ENCODE data around the gene RALGAPA2. TPM values are rescaled to one million over a fixed set of nuclear protein-coding genes. Genes with fewer than 3 reads are reported as not detected.

The RALGAPA2 gene
- total RNA-seq, 1 donor from 2014 or later, result 30.3 TPM

GRCh38 chr20:20497242-20497978 is 215.0 kb downstream of the RALGAPA2 start:
- H3K4me1 Mint-ChIP-seq (ENCODE audit: unreplicated experiment), result peaks cover 5% of the 10 kb centered on the region

GRCh38 chr20:20495729-20496503 is 216.5 kb downstream of the RALGAPA2 start:
- peaks cover 3% of the 10 kb centered on the region for H3K27me3 Mint-ChIP-seq (ENCODE audit: unreplicated experiment)
- H3K9me3 Mint-ChIP-seq (ENCODE audit: unreplicated experiment), result peaks cover 3% of the 10 kb centered on the region
- no peak overlapping the region for H3K4me3 Mint-ChIP-seq (ENCODE audit: unreplicated experiment)
- H3K36me3 Mint-ChIP-seq (ENCODE audit: low read depth, unreplicated experiment), result peaks cover 7% of the 10 kb centered on the region
- no peak for TF ChIP-seq CTCF (IDR thresholded peaks at IDR 0.05; ENCODE audit: unreplicated experiment)
- DNase-seq (ENCODE audit: low spot score), result no peak
- H3K27ac Mint-ChIP-seq (ENCODE audit: unreplicated experiment), result no peak overlapping the region
- H3K4me1 Mint-ChIP-seq (ENCODE audit: unreplicated experiment), result peaks cover 16% of the 10 kb centered on the region

More at GRCh38 chr20:20497242-20497978, 215.0 kb downstream of the RALGAPA2 start:
- H3K36me3 Mint-ChIP-seq (ENCODE audit: low read depth, unreplicated experiment), result peaks cover 4% of the 10 kb centered on the region
- H3K27me3 Mint-ChIP-seq (ENCODE audit: unreplicated experiment), result peaks cover 3% of the 10 kb centered on the region
- TF ChIP-seq CTCF (IDR thresholded peaks at IDR 0.05; ENCODE audit: unreplicated experiment), result no peak
- no peaks in the 10 kb centered on the region for H3K9me3 Mint-ChIP-seq (ENCODE audit: unreplicated experiment)
- no peak overlapping the region for H3K4me3 Mint-ChIP-seq (ENCODE audit: unreplicated experiment)
- no peak overlapping the region for H3K27ac Mint-ChIP-seq (ENCODE audit: unreplicated experiment)
- no peak for DNase-seq (ENCODE audit: low spot score)

- H3K27ac Mint-ChIP-seq (ENCODE audit: unreplicated experiment), result no peak overlapping the region
- no peak for TF ChIP-seq CTCF (IDR thresholded peaks at IDR 0.05; ENCODE audit: unreplicated experiment)
- H3K36me3 Mint-ChIP-seq (ENCODE audit: low read depth, unreplicated experiment), result peaks cover 7% of the 10 kb centered on the region
- no peak overlapping the region for H3K4me3 Mint-ChIP-seq (ENCODE audit: unreplicated experiment)
- H3K4me1 Mint-ChIP-seq (ENCODE audit: unreplicated experiment), result peaks cover 16% of the 10 kb centered on the region
- H3K9me3 Mint-ChIP-seq (ENCODE audit: unreplicated experiment), result peaks cover 3% of the 10 kb centered on the region
- DNase-seq (ENCODE audit: low spot score), result no peak
- peaks cover 3% of the 10 kb centered on the region for H3K27me3 Mint-ChIP-seq (ENCODE audit: unreplicated experiment)
These were observed 218.7 kb downstream of the RALGAPA2 start for GRCh38 chr20:20493701-20494100.

GRCh38 chr20:20492521-20493332 is 219.7 kb downstream of the RALGAPA2 start:
- peaks cover 3% of the 10 kb centered on the region for H3K27me3 Mint-ChIP-seq (ENCODE audit: unreplicated experiment)
- H3K4me3 Mint-ChIP-seq (ENCODE audit: unreplicated experiment), result no peak overlapping the region
- H3K36me3 Mint-ChIP-seq (ENCODE audit: low read depth, unreplicated experiment), result peaks cover 3% of the 10 kb centered on the region
- peak; percentile 61 for DNase-seq (ENCODE audit: low spot score)
- peak overlapping the region; percentile 95 for H3K27ac Mint-ChIP-seq (ENCODE audit: unreplicated experiment)
- H3K4me1 Mint-ChIP-seq (ENCODE audit: unreplicated experiment), result peaks cover 16% of the 10 kb centered on the region
- peaks cover 3% of the 10 kb centered on the region for H3K9me3 Mint-ChIP-seq (ENCODE audit: unreplicated experiment)
- no peak for TF ChIP-seq CTCF (IDR thresholded peaks at IDR 0.05; ENCODE audit: unreplicated experiment)
